ENCODE data around the gene ZNF723.
"Not testable (repeated sequence)": the region's sequence is repeated elsewhere in the genome, so short reads cannot be mapped to it uniquely, and the experiment has no call there.

The ZNF723 gene

DNA sequence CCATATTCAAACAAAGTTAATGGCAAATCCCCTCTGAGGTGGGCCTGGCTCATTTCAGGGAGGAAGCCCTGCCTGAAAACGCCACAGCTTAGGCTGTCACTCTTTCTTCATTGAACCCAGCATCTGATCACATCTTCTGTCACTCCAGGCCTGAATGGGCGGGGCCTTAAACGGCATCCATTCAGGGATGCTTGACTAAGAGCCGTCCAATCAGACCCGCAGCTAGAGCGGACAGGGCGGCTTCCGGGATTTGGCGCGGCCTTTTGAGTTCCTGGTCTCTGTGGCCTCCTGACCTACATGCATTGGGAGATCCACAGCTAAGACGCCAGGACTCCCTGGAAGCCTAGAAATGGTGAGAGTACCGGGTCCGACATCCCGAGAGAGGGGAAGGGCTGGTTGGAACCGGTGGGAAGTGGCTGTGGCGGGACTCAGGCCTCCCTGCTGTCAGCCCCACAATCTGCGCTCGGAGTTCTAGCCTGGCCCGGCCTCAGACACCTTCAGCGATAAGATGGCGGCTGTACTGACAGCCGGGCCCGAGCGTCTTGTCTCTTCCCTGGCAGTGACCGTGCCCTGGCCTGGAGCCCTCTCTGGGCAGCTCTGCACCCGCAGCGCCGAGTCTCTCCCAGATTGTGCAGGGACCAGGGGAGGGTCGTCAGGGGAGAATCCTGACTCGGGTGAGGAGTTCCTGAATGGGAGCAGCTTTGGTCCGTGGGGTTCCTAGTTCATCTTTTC, at the start of gene ZNF723:
Gene ZNF723, plus strand, starts transcription at position 261 of the 732 bp plus-strand sequence. Its CDS starts 89 bp downstream, at position 350.
- in situ Hi-C loops (cut with HindIII; ENCODE audit: low sequenced_read_pairs) = no loop called here

GRCh38 chr19:22783651-22784410, 48.3 kb upstream of the ZNF723 start, which contains the start of gene ZNF99:
ZNF99 (minus strand) TSS chr19:22784151; CDS start chr19:22784016, 135 bp downstream.
- in situ Hi-C loops (cut with HindIII; ENCODE audit: low sequenced_read_pairs) = no loop called here

- in situ Hi-C loops (cut with HindIII; ENCODE audit: low sequenced_read_pairs) = not testable (repeated sequence)
Observed at GRCh38 chr19:22792863-22793262, 39.2 kb upstream of the ZNF723 start.

GRCh38 chr19:22797040-22797439, 35.1 kb upstream of the ZNF723 start:
- in situ Hi-C loops (cut with HindIII; ENCODE audit: low sequenced_read_pairs) = no loop called here

DNA sequence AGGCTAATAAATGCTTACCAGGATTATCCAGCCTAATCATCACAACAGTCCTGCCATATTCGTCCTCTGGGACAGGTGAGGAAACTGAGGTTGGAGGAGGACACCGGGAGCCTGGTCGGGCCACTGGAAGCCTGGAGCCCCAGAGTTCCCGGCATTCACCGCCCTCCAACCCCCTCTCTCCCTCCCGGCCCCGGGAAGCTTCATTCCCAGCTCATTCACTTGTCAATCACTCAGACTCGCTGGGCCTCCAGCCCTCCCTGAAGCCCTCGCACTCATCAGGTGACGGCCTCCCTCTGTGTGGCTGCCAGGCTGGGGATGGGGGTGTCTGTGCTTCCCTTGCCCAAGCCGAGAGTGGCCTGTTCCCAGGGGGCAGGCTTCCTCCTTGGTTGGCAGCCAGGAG, 25.7 kb upstream of the ZNF723 start:
- in situ Hi-C loops (cut with HindIII; ENCODE audit: low sequenced_read_pairs) = loop anchor here (5.0 kb wide), 1 partner anchor 544 kb away; no protein-coding TSS in a partner anchor

DNA sequence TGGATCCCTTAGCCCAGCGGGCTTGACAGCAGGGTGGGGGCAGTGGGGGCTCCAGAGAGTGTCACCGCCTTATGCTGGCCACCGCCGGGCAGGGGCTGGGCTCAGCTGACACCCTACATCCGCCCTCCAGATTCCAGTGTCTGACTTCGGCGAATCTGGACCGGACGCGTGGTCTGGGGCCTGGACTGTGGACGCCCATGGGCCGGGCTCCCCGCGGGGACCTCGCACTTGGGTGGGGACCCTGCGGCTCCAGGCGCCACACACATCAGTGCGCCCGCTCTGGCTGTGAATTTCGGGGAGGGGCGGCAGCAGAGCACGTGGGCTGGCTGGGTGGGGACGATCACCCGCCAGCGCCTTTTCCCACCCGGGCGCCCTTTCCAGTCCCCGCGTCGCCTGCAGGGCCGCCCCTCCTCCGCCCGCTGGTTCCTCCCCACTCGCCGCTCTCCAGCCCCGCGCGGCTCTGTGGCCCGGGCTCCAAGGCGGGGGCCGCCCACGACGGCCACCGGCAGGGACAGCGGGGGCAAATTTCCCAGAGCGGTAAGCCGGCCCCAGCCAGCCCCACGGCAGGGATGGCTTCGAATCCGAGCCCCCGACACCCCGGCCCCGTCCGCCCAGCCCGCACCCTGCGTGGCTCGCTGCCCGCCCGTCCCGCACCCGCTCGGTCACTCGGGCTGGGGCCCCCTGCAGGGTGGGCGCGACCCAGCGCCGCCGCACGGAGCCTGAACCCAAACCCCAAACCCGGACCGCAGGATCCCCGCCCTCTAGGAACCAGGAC, 24.8 kb upstream of the ZNF723 start:
- in situ Hi-C loops (cut with HindIII; ENCODE audit: low sequenced_read_pairs) = loop anchor here (5.0 kb wide), 1 partner anchor 545 kb away; no protein-coding TSS in a partner anchor

DNA sequence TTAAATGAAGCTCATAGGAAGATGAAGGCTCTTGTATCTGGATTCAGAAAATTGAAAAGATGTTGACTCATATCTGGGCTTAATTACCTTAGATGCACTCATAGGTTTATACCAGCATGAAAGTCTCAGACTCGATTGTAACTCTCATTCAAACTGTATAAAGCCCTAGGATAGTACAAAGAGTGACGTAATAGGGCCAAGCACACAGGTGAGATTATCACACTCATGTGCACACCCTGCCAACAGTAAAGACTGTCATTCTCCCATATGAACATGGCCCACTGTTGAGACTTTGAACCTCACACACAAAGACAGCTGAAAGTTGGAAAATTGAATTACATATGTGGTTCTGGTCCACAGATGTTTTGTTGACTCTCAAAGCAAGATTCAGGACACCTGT, 18.0 kb upstream of the ZNF723 start:
- in situ Hi-C loops (cut with HindIII; ENCODE audit: low sequenced_read_pairs) = no loop called here

- in situ Hi-C loops (cut with HindIII; ENCODE audit: low sequenced_read_pairs) = no loop called here
Observed at GRCh38 chr19:22831211-22831610, 880 bp upstream of the ZNF723 start.

- in situ Hi-C loops (cut with HindIII; ENCODE audit: low sequenced_read_pairs) = not testable (repeated sequence)
Observed at GRCh38 chr19:22857713-22858320, 25.7 kb downstream of the ZNF723 start.

GRCh38 chr19:22882797-22883196, 50.7 kb downstream of the ZNF723 start:
- in situ Hi-C loops (cut with HindIII; ENCODE audit: low sequenced_read_pairs) = no loop called here

DNA sequence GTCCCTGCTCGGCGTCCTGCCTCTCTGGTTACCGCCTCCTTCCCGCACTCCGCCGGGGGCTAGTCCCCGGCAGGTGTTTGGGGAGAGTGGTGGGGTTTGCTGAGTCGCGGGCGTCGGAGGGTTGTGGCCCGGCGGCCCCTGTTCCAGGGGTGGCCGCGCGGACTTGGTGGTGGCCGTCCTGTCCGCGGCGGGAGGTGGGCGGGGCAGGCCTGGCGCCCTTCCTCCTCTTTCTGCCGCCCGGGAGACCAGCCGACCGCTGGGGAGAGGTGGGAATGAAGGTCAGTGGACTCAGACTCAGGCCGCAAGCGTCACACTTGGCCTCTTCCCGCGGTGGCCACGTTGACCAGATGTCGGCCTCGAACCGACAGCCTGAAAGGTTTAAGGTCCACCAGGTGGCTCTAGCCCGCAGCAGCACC, 61.8 kb downstream of the ZNF723 start:
- in situ Hi-C loops (cut with HindIII; ENCODE audit: low sequenced_read_pairs) = no loop called here

DNA sequence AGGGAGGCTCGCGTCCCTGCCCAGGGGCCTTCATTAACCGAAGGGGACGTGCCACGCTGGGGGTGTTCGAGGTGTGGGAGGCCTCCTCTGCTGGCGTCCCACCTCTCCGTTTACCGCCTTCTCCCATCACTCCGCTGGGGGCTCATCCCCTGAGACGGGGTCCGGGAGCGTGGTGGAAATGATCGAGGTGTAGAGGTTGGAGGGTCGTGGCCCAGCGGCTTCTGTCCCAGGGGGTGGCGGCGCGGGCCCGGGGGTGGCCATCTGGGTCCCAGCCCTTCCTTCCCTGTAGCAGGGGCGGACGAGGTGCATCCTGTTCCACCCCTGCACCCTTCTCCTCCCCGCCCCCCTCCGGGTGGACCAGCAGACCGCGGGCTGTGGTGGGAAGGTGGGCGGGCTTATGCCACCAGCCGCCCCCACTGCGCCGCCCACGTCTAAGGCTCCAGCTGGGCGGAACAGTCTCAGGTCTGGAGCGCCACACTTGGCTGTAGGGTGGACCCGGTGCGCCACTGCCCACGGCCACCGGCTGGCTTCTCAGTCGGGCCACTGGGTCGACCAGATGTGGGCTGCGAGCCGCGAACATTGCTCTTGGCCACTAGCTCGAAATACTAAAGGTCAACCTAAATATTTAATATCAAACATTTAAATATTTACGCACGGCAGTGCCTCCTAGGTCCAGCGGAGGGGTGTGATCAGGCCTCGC, 69.5 kb downstream of the ZNF723 start:
- in situ Hi-C loops (cut with HindIII; ENCODE audit: low sequenced_read_pairs) = no loop called here
